Heart left ventricle (tissue), 16 donors: ENCODE data around the gene MYL6. TPM values are rescaled to one million over a fixed set of nuclear protein-coding genes. Genes with fewer than 3 reads are reported as not detected.
A peak's percentile ranks its signal among the peaks of the same experiment; 100 is the strongest.

Experiments used
- ATAC-seq, 4 donors: fragments of 200-7000 bp; cut with Tn5 transposase; one replicate each; pipeline ENCODE4 v1.9.1; 2020 to 2022; ENCODE audit warnings: moderate library complexity in 4 of 4, mild to moderate bottlenecking in 3 of 4, moderate number of reproducible peaks in 1 of 4
- DNase-seq, 5 donors: peaks; one replicate each; pipeline ENCODE4 v3.0.0-alpha.2; 2020
- H3K27ac ChIP-seq, 12 donors: fragments of 200-600 bp; sonication (generic) in 4 of 12; one replicate each; pipeline versions ENCODE4 v1.5.0 to v1.8.0; 2016 to 2022; ENCODE audit warnings: mild to moderate bottlenecking in 2 of 12
- H3K27me3 ChIP-seq, 9 donors: fragments of 200-600 bp; sonication (generic) in 2 of 9; one replicate each; pipeline versions ENCODE4 v1.5.1 to v1.8.0; 2016 to 2022; ENCODE audit warnings: mild to moderate bottlenecking in 3 of 9
- H3K36me3 ChIP-seq, 9 donors: fragments of 200-600 bp; sonication (generic) in 2 of 9; one replicate each; pipeline versions ENCODE4 v1.5.0 to v1.8.0; 2018 to 2022; ENCODE audit warnings: mild to moderate bottlenecking in 2 of 9
- H3K4me1 ChIP-seq, 12 donors: fragments of 200-600 bp; sonication (generic) in 4 of 12; one replicate each; pipeline versions ENCODE4 v1.5.0 to v1.8.0; 2016 to 2022; ENCODE audit warnings: mild to moderate bottlenecking in 3 of 12
- H3K4me3 ChIP-seq, 12 donors: fragments of 200-600 bp; sonication (generic) in 4 of 12; one replicate each; pipeline versions ENCODE4 v1.5.0 to v1.8.0; 2017 to 2022; ENCODE audit warnings: mild to moderate bottlenecking in 9 of 12, moderate library complexity in 4 of 12
- H3K9me3 ChIP-seq, 12 donors: fragments of 200-600 bp; sonication (generic) in 4 of 12; one replicate each; pipeline versions ENCODE4 v1.5.0 to v1.8.0; 2016 to 2022; ENCODE audit warnings: mild to moderate bottlenecking in 1 of 12
- CTCF ChIP-seq, 12 donors: fragments of 200-600 bp; sonication (generic) in 4 of 12; IDR thresholded peaks; one replicate each; pipeline versions ENCODE4 v1.5.0 to v1.8.0; 2018 to 2022; ENCODE audit warnings: antibody characterized with exemption in 12 of 12, mild to moderate bottlenecking in 5 of 12
- POLR2A ChIP-seq, 2 donors: fragments of 450-650 bp; IDR thresholded peaks; one replicate each; pipeline ENCODE4 v1.6.1; 2017; ENCODE audit warnings: antibody characterized with exemption in 2 of 2, mild to moderate bottlenecking in 2 of 2, moderate library complexity in 2 of 2
- WGBS, 4 donors: extraction: QIAGEN DNeasy Blood & Tissue Kit in 2 of 4; methylation state at CpG; one replicate each; pipeline versions ENCODE4 v1.1.5 to v1.1.7; 2013 to 2018; 5-methylcytosine and 5-hydroxymethylcytosine counted together
- intact Hi-C, 10 donors: fragments of 100-400 bp; cut with DNase I; formaldehyde crosslinking; loops; one replicate each; pipeline versions ENCODE4 v1.11.1 to v1.14.2; 2022
- polyA plus RNA-seq, 2 donors: library from polyadenylated mRNA; stranded (reverse); fragments of 200-250 nt; gene quantifications; one replicate each; pipeline ENCODE4 v1.2.3, GENCODE V29; 2013
- total RNA-seq, 9 donors: library from RNA; depleted of rRNA in 2 of 9; stranded (reverse); fragments of >200 nt in 2 of 9; fragmentation: NEBNext Ultra II Directional in 3 of 9; extraction: Animal tissue kit (Norgen Biotek cat#: 25700) in 3 of 9; gene quantifications; one replicate each; pipeline versions ENCODE4 v1.1.0 to v1.2.4, GENCODE V29; 2016 to 2023
- donor health status: ischemic (EF 13 %, LVEDD 7.1; RV severe dilation, severe dysfunction).
- donor health status: healthy with polysubstance abuse.
- donor health status: DM: no; HTN: yes; CAD: no.
- donor health status: DM: no; HTN: no; CAD: no.
- donor health status: ischemic (EF 25% LVEDD 6.9; RV normal size, moderate dysfunction).
- donor health status: ischemic (EF 25% LVEDD 5.7; RV mildly dilated, moderate dysfunction).
- donor health status: healthy.
- donor health status: DM: yes; HTN: yes; CAD: no.
- donor health status: ischemic (EF 35%, LVEDD 5.7; RV mildly dilated, moderate dysfunction).
- donor health status: nonischemic (EF 11% LVEDD 7.7; RV severe dilation, severe dysfunction).
- donor health status: DM: yes; HTN: yes; CAD: no.
- donor health status: PGD.
- donor health status: ischemic (EF 29% LVEDD 5.4; RV normal size, mild dysfunction).
- donor health status: nonischemic (EF 23%, LVEDD 6.1; RV moderate dilation, normal function).

The MYL6 gene
- total and polyA plus RNA-seq, 11 donors: 355 to 1,383 (median 718) TPM

- ATAC-seq (no peak), DNase-seq (no peak)
- H3K4me1 ChIP-seq: peaks cover 8 to 42% (median 24%) of the 10 kb centered on the region in 12 donors
- no peak for TF ChIP-seq POLR2A (IDR thresholded peaks at IDR 0.05)
- no peak for TF ChIP-seq CTCF (IDR thresholded peaks at IDR 0.05)
- 84 to 93% (median 91%) methylated on average over 4 of the region's 4 CpGs for WGBS, 4 donors
- no peaks in the 10 kb centered on the region for H3K27me3 ChIP-seq
- intact Hi-C loops: no loop called here
- no peaks in the 10 kb centered on the region for H3K9me3 ChIP-seq
- peaks cover 0 to 57% (median 55%) of the 10 kb centered on the region in 9 donors for H3K36me3 ChIP-seq
- peak overlapping the region in 2 of 12 donors; percentile 90 to 94 for H3K27ac ChIP-seq
- H3K4me3 ChIP-seq: peak overlapping the region in 1 of 12 donors; percentile 81
Measured at GRCh38 chr12:56130876-56131275, 27.3 kb upstream of the MYL6 start.

DNA sequence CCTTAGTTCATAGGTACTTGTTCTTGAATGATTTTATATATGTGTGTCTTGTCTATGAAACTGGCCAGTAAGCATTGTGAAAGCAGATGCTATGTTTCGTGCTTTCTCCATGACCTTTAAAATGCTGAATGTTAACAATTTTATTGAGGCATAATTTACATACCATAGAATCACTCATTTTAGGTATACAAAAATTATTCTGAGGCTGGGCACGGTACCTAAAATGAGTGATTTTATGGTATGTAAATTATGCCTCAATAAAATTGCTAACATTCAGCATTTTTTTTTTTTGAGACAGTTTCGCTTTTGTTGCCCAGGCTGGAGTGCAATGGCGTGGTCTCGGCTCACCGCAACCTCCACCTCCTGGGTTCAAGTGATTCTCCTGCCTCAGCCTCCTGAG, 23.3 kb upstream of the MYL6 start:
- DNase-seq (no peak), ATAC-seq (no peak)
- intact Hi-C loops: no loop called here
- Histone ChIP-seq H3K9me3 (no peaks in the 10 kb centered on the region), H3K4me3 (no peak overlapping the region), H3K27ac (no peak overlapping the region), H3K27me3 (no peaks in the 10 kb centered on the region), H3K36me3 (peaks cover 0 to 98% (median 95%) of the 10 kb centered on the region in 9 donors), H3K4me1 (peaks cover 0 to 11% (median 2%) of the 10 kb centered on the region in 12 donors)
- 97 to 98% (median 97%) methylated on average over 6 of the region's 6 CpGs for WGBS, 4 donors
- TF ChIP-seq CTCF (IDR thresholded peaks at IDR 0.05): no peak
- TF ChIP-seq POLR2A (IDR thresholded peaks at IDR 0.05): no peak

DNA sequence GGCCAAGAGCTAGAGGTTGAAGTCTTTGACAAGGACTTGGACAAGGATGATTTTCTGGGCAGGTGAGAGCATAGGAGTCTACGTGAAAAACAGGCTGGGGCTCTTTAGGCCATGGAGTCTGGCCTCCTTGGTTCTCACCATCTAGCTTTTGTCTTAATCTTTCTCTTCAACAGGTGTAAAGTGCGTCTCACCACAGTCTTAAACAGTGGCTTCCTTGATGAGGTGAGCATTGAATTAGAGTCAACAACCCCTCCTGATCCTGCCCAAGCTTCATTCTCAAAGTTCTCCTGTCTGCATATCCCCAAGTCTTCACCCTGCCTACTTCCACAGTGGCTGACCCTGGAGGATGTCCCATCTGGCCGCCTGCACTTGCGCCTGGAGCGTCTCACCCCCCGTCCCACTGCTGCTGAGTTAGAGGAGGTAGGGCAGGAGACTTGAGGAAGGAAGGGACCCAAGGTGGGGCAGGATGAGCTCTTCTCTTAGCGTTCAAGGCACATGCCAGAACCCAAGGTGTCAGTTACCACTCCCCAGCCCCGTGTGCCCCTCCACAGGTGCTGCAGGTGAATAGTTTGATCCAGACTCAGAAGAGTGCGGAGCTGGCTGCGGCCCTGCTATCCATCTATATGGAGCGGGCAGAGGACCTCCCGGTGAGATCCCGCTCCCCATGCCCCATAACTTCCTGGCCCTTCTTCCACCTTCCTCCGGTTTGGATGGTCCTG, 20.1 kb upstream of the MYL6 start:
- WGBS, 4 donors: 90 to 94% (median 94%) methylated on average over 14 of the region's 14 CpGs
- Histone ChIP-seq H3K4me1 (peaks cover 0 to 16% (median under 1%) of the 10 kb centered on the region in 12 donors), H3K27ac (no peak overlapping the region), H3K36me3 (peaks cover 0 to 100% (median 98%) of the 10 kb centered on the region in 9 donors), H3K27me3 (no peaks in the 10 kb centered on the region), H3K9me3 (no peaks in the 10 kb centered on the region), H3K4me3 (no peak overlapping the region)
- DNase-seq (no peak), ATAC-seq (no peak)
- no peak for TF ChIP-seq CTCF (IDR thresholded peaks at IDR 0.05)
- no peak for TF ChIP-seq POLR2A (IDR thresholded peaks at IDR 0.05)
- intact Hi-C loops: no loop called here

- ATAC-seq (no peak), DNase-seq (no peak)
- intact Hi-C loops: no loop called here
- peaks cover 0 to 3% (median 0%) of the 10 kb centered on the region in 12 donors for H3K9me3 ChIP-seq
- H3K36me3 ChIP-seq: peaks cover 0 to 82% (median 80%) of the 10 kb centered on the region in 9 donors
- no peaks in the 10 kb centered on the region for H3K27me3 ChIP-seq
- H3K4me1 ChIP-seq: peaks cover 3 to 43% (median 16%) of the 10 kb centered on the region in 12 donors
- WGBS, 4 donors: 88 to 92% (median 91%) methylated on average over 19 of the region's 19 CpGs
- TF ChIP-seq POLR2A (IDR thresholded peaks at IDR 0.05) (no peak), CTCF (IDR thresholded peaks at IDR 0.05) (no peak)
- no peak overlapping the region for H3K4me3 ChIP-seq
- H3K27ac ChIP-seq: peak overlapping the region in 9 of 12 donors; percentile 0 to 84 (median 82)
Measured at GRCh38 chr12:56141946-56142784, 16.0 kb upstream of the MYL6 start.
